Pancreas (tissue), 10 donors: Measurements from ENCODE around the gene IGFL1. TPM values are rescaled to one million over a fixed set of nuclear protein-coding genes. Genes with fewer than 3 reads are reported as not detected.
"Not testable (repeated sequence)": the region's sequence is repeated elsewhere in the genome, so short reads cannot be mapped to it uniquely, and the experiment has no call there.

Experiments
- ATAC-seq, 4 donors: fragments of 200-7000 bp; cut with Tn5 transposase; one replicate each; pipeline versions ENCODE4 v1.8.0 to v1.9.1; 2020; ENCODE audit warnings: mild to moderate bottlenecking in 4 of 4, moderate library complexity in 4 of 4
- DNase-seq, 6 donors: peaks; one replicate each; pipeline ENCODE4 v3.0.0-alpha.2; 2020
- FAIRE-seq: peaks from 2 replicates; lab custom pipeline; 2012; peaks lifted over from hg19 to GRCh38; lab: Jason Lieb, UNC
- H3K27ac ChIP-seq, 4 donors: fragments of 200-600 bp; sonication (generic); 1 replicate in 3 of 4; 2 replicates in 1 of 4; pipeline versions ENCODE4 v1.5.0 to v1.8.0; 2020
- H3K27me3 ChIP-seq, 4 donors: fragments of 200-600 bp; one replicate each; pipeline ENCODE4 v1.8.0; 2021
- H3K36me3 ChIP-seq, 3 donors: fragments of 200-600 bp; sonication (generic) in 1 of 3; one replicate each; pipeline versions ENCODE4 v1.5.0 to v1.8.0; 2020 to 2021
- H3K4me1 ChIP-seq, 3 donors: fragments of 200-600 bp; one replicate each; pipeline ENCODE4 v1.8.0; 2021
- H3K4me3 ChIP-seq, 4 donors: fragments of 200-600 bp; sonication (generic) in 2 of 4; one replicate each; pipeline versions ENCODE4 v1.5.0 to v1.8.0; 2020 to 2021
- H3K9me3 ChIP-seq, 4 donors: fragments of 200-600 bp; one replicate each; pipeline ENCODE4 v1.8.0; 2021
- CTCF ChIP-seq, 4 donors: fragments of 200-600 bp; sonication (generic) in 3 of 4; IDR thresholded peaks; one replicate each; pipeline versions ENCODE4 v1.5.0 to v1.8.0; 2021; ENCODE audit warnings: antibody characterized with exemption in 4 of 4
- WGBS, 2 donors: extraction: QIAGEN DNeasy Blood & Tissue Kit; methylation state at CpG; one replicate each; pipeline ENCODE4 v1.1.7; 2013; 5-methylcytosine and 5-hydroxymethylcytosine counted together
- intact Hi-C, 3 donors: fragments of 100-400 bp; cut with DNase I; formaldehyde crosslinking; loops; one replicate each; pipeline versions ENCODE4 v1.11.1 to v1.14.2; 2022
- polyA plus RNA-seq, 2 donors: library from polyadenylated mRNA; stranded (reverse); fragments of 200-250 nt; gene quantifications; one replicate each; pipeline ENCODE4 v1.2.3, GENCODE V29; 2013
- total RNA-seq, 6 donors: library from RNA; stranded (reverse); fragmentation: NEBNext Ultra II Directional in 4 of 6; extraction: Animal tissue kit (Norgen Biotek cat#: 25700) in 4 of 6; gene quantifications; one replicate each; pipeline versions ENCODE4 v1.2.1 to v1.2.4, GENCODE V29; 2021 to 2023
- donor health status: healthy with polysubstance abuse.
- donor health status: DM: no; HTN: no; CAD: no; lungs with moderate emphysema.
- donor health status: DM: no; HTN: no; CAD: no.
- donor health status: control.
- donor health status: control.
- donor health status: Bipolar disorder and iron deficiency.
- donor health status: DM: yes; HTN: yes; CAD: no.
- donor health status: DM: no; HTN: no; CAD: no.
- donor health status: DM: no; HTN: no; CAD: no.
- donor health status: DM: yes; HTN: yes; CAD: no.

Gene IGFL1
- total and polyA plus RNA-seq, 8 donors, result not detected

GRCh38 chr19:46265217-46265828, 35.8 kb downstream of the IGFL1 start:
- FAIRE-seq, result peak; percentile 29
- Histone ChIP-seq H3K9me3 (no peaks in the 10 kb centered on the region), H3K4me3 (no peak overlapping the region), H3K27me3 (peaks cover 0 to 4% (median 0%) of the 10 kb centered on the region in 4 donors), H3K27ac (no peak overlapping the region), H3K36me3 (no peaks in the 10 kb centered on the region), H3K4me1 (no peaks in the 10 kb centered on the region)
- 11 to 12% methylated on average over 10 of the region's 10 CpGs for WGBS, 2 donors
- intact Hi-C loops, result loop anchor here in 1 of 3 donors (10.0 kb wide), 2 partner anchors 181 to 241 kb away; partner anchors contain the start of gene PGLYRP1
- peak; percentile 82 to 98 (median 95) for ATAC-seq
- peak; percentile 73 to 90 (median 76) for TF ChIP-seq CTCF (IDR thresholded peaks at IDR 0.05)
- DNase-seq, result peak in 4 of 6 donors; percentile 42 to 77 (median 46)

GRCh38 chr19:46269101-46269500, 39.6 kb downstream of the IGFL1 start:
- H3K36me3 ChIP-seq, result no peaks in the 10 kb centered on the region
- WGBS, 2 donors, result 74 to 90% methylated on average over 7 of the region's 7 CpGs
- H3K27ac ChIP-seq, result no peak overlapping the region
- H3K27me3 ChIP-seq, result peaks cover 0 to 10% (median 0%) of the 10 kb centered on the region in 4 donors
- no peaks in the 10 kb centered on the region for H3K4me1 ChIP-seq
- H3K9me3 ChIP-seq, result no peaks in the 10 kb centered on the region
- TF ChIP-seq CTCF (IDR thresholded peaks at IDR 0.05), result no peak
- no peak overlapping the region for H3K4me3 ChIP-seq
- ATAC-seq (no peak), FAIRE-seq (no peak), DNase-seq (no peak)
- intact Hi-C loops, result loop anchor here in 1 of 3 donors (10.0 kb wide), 2 partner anchors 184 to 244 kb away; partner anchors contain the start of gene PGLYRP1

- no peak overlapping the region for H3K27ac ChIP-seq
- intact Hi-C loops, result no loop called here
- no peaks in the 10 kb centered on the region for H3K36me3 ChIP-seq
- no peak for FAIRE-seq
- H3K27me3 ChIP-seq, result peaks cover 0 to 10% (median 0%) of the 10 kb centered on the region in 4 donors
- H3K9me3 ChIP-seq, result no peaks in the 10 kb centered on the region
- no peak for ATAC-seq
- WGBS, 2 donors, result 35 to 47% methylated on average over 17 of the region's 17 CpGs
- no peak overlapping the region for H3K4me3 ChIP-seq
- TF ChIP-seq CTCF (IDR thresholded peaks at IDR 0.05), result no peak
- no peak for DNase-seq
- H3K4me1 ChIP-seq, result no peaks in the 10 kb centered on the region
Measured at GRCh38 chr19:46270521-46271256, 41.1 kb downstream of the IGFL1 start.

- FAIRE-seq (no peak), ATAC-seq (peak in 1 of 4 donors; percentile 54), DNase-seq (no peak)
- no peak for TF ChIP-seq CTCF (IDR thresholded peaks at IDR 0.05)
- WGBS, 2 donors, result 66% methylated on average over 8 of the region's 8 CpGs
- Histone ChIP-seq H3K4me3 (no peak overlapping the region), H3K27me3 (peaks cover 0 to 10% (median 0%) of the 10 kb centered on the region in 4 donors), H3K27ac (no peak overlapping the region), H3K9me3 (no peaks in the 10 kb centered on the region), H3K36me3 (no peaks in the 10 kb centered on the region), H3K4me1 (no peaks in the 10 kb centered on the region)
- intact Hi-C loops, result no loop called here
Measured at GRCh38 chr19:46271481-46272197, 42.1 kb downstream of the IGFL1 start.

GRCh38 chr19:46273931-46274330, 44.4 kb downstream of the IGFL1 start:
- DNase-seq, H3K36me3 ChIP-seq, H3K4me3 ChIP-seq, H3K27me3 ChIP-seq, H3K4me1 ChIP-seq, intact Hi-C loops, H3K27ac ChIP-seq, ATAC-seq, FAIRE-seq, H3K9me3 ChIP-seq: not testable (repeated sequence)
- 71 to 72% methylated on average over 6 of the region's 6 CpGs for WGBS, 2 donors
